Body of pancreas (tissue), 4 donors: ENCODE data around the gene CAPN10. TPM values are rescaled to one million over a fixed set of nuclear protein-coding genes. Genes with fewer than 3 reads are reported as not detected.
A peak's percentile ranks its signal among the peaks of the same experiment; 100 is the strongest.
"Not testable (repeated sequence)": the region's sequence is repeated elsewhere in the genome, so short reads cannot be mapped to it uniquely, and the experiment has no call there.

Experiments used
- ATAC-seq: fragments of 150-250 bp; one replicate; pipeline ENCODE4 v1.9.1; 2016
- DNase-seq, 4 donors: peaks; one replicate each; pipeline ENCODE4 v3.0.0-alpha.2; 2019
- H3K27ac ChIP-seq, 4 donors: fragments of 200-600 bp; sonication (generic); 1 replicate in 3 of 4; 2 replicates in 1 of 4; pipeline versions ENCODE4 v1.5.1 to v1.6.1; 2016 to 2019; ENCODE audit warnings: mild to moderate bottlenecking in 1 of 4, mixed read lengths in 1 of 4, moderate library complexity in 1 of 4
- H3K27me3 ChIP-seq, 2 donors: fragments of 200-600 bp; sonication (generic); one replicate each; pipeline ENCODE4 v1.6.0; 2016; ENCODE audit warnings: mild to moderate bottlenecking in 1 of 2
- H3K36me3 ChIP-seq, 2 donors: fragments of 200-600 bp; sonication (generic); replicated peaks in 1 of 2; 2 replicates each; pipeline ENCODE4 v1.5.1; 2016; ENCODE audit warnings: low read depth in 2 of 2; ENCODE audit not compliant: insufficient read depth in 1 of 2
- H3K4me1 ChIP-seq: fragments of 200-600 bp; sonication (generic); one replicate; pipeline ENCODE4 v1.6.0; 2016
- H3K4me3 ChIP-seq, 2 donors: fragments of 200-600 bp; sonication (generic); 1 replicate in 1 of 2; 2 replicates in 1 of 2; pipeline ENCODE4 v1.5.1; 2016 to 2019
- H3K9me3 ChIP-seq, 3 donors: fragments of 200-600 bp; sonication (generic); 1 replicate in 2 of 3; 2 replicates in 1 of 3; pipeline ENCODE4 v1.5.1; 2016
- POLR2A ChIP-seq, 3 donors: fragments of 450-650 bp; IDR thresholded peaks; one replicate each; pipeline ENCODE4 v1.6.1; 2016; ENCODE audit warnings: antibody characterized with exemption in 3 of 3, mild to moderate bottlenecking in 2 of 3
- WGBS, 2 donors: methylation state at CpG; one replicate each; pipeline ENCODE4 v1.1.5; 2017; 5-methylcytosine and 5-hydroxymethylcytosine counted together
- intact Hi-C: fragments of 100-400 bp; cut with DNase I; formaldehyde crosslinking; loops from one replicate; pipeline ENCODE4 v1.15.1; 2023
- total RNA-seq, 2 donors: library from RNA; depleted of rRNA; stranded (reverse); fragments of >200 nt; gene quantifications; one replicate each; pipeline ENCODE4 v1.1.0, GENCODE V29; 2016
- TF ChIP-seq, protein P1 (sequence below), 7 experiments: fragments of 450-650 bp in 4 of 7; fragments of 200-600 bp in 3 of 7; sonication (generic) in 3 of 7; IDR thresholded peaks; one replicate each; pipeline ENCODE4 v1.5.1; 2016 to 2019; ENCODE audit warnings: antibody characterized with exemption in 7 of 7

Gene CAPN10, protein sequence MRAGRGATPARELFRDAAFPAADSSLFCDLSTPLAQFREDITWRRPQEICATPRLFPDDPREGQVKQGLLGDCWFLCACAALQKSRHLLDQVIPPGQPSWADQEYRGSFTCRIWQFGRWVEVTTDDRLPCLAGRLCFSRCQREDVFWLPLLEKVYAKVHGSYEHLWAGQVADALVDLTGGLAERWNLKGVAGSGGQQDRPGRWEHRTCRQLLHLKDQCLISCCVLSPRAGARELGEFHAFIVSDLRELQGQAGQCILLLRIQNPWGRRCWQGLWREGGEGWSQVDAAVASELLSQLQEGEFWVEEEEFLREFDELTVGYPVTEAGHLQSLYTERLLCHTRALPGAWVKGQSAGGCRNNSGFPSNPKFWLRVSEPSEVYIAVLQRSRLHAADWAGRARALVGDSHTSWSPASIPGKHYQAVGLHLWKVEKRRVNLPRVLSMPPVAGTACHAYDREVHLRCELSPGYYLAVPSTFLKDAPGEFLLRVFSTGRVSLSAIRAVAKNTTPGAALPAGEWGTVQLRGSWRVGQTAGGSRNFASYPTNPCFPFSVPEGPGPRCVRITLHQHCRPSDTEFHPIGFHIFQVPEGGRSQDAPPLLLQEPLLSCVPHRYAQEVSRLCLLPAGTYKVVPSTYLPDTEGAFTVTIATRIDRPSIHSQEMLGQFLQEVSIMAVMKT
- total RNA-seq: 10 to 100 TPM; 16.3 to 34.3 TPM

DNA sequence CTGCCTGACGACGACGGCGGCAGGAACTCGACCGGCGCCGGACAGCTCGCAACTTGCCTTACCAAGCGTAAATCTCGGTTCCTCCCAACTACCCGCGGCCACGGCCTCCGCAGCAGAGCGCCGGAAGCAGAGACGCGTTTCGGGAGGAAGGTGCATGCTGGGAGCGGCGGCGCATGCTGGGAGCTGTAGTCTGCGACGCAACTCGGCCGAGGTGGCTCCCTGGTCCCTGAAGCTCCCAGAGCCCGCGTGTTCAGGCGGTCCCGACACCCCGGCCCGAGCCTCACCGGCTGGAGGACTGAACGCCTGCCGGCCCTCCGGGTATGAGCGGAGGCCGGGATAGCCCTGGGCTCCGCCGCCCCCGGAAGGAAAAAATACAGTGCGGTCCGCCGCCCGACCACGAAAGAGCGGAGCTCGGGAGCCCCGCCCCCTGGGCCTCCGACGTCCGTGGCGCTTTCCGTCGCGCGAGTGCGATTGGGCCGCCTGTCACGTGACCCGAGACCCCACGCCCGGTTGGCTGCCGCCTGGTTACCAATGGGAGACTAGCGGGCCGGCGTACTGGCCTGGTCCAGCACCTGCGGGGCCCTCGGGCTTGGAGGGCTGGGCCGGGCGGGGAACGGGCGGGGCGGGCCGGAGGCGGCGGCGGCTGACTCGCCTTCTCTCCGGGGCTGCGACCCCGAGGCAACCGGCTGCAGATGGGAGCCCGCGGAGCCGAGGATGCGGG, at the start of gene CAPN10:
Gene CAPN10 (plus strand): TSS at position 537 of the 721 bp plus-strand sequence. CDS start 178 bp downstream, at position 715.
- TF ChIP-seq, protein P1, sequence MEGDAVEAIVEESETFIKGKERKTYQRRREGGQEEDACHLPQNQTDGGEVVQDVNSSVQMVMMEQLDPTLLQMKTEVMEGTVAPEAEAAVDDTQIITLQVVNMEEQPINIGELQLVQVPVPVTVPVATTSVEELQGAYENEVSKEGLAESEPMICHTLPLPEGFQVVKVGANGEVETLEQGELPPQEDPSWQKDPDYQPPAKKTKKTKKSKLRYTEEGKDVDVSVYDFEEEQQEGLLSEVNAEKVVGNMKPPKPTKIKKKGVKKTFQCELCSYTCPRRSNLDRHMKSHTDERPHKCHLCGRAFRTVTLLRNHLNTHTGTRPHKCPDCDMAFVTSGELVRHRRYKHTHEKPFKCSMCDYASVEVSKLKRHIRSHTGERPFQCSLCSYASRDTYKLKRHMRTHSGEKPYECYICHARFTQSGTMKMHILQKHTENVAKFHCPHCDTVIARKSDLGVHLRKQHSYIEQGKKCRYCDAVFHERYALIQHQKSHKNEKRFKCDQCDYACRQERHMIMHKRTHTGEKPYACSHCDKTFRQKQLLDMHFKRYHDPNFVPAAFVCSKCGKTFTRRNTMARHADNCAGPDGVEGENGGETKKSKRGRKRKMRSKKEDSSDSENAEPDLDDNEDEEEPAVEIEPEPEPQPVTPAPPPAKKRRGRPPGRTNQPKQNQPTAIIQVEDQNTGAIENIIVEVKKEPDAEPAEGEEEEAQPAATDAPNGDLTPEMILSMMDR (IDR thresholded peaks at IDR 0.05): peak in 1 of 7 experiments; percentile 1
- TF ChIP-seq POLR2A (IDR thresholded peaks at IDR 0.05): peak; percentile 33 to 74 (median 74)
- 0% methylated on average over 88 of the region's 88 CpGs; no CpG with 5 or more reads in 1 of the 2 donors for WGBS, 2 donors
- H3K4me1 ChIP-seq: peaks cover 35% of the 10 kb centered on the region
- ATAC-seq (peak; percentile 95), DNase-seq (peak; percentile 98)
- H3K27ac ChIP-seq: peak within 1 kb of the TSS; percentile 74 to 95 (median 88)
- H3K36me3 ChIP-seq: no peaks in the 10 kb centered on the region
- intact Hi-C loops: no loop called here
- H3K9me3 ChIP-seq: no peaks in the 10 kb centered on the region
- no peaks in the 10 kb centered on the region for H3K27me3 ChIP-seq
- peak within 1 kb of the TSS; percentile 52 to 68 for H3K4me3 ChIP-seq

DNA sequence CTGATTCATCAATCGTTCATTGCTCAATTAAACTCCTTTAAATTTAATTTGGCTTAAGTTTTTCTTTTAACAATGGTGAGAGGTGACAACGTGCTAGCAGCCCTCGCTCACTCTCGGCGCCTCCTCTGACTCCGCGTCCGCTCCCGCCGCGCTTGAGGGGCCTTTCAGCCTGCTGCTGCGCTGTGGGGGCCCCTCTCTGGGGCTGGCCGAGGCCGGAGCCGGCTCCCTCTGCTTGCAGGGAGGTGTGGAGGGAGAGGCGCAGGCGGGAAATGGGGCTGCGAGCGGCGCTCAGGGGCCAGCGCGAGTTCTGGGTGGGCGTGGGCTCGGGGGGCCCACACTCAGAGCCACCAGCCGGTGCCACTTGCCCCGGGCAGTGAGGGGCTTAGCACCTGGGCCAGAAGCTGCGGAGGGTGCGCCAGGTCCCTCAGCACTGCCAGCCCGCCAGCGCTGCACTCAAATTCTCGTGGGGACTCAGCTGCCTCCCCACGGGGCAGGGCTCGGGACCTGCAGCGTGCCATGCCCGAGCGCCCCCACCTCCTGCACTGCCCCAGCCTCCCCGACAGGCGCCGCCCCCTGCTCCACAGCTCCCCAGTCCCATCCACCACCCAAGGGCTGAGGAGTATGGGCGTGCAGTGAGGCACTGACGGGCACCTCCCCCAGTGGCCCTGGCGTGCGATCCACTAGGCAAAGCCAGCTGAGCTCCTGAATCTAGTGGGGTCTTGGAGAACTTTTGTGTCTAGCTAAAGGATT, 48.3 kb upstream of the CAPN10 start:
- DNase-seq: no peak
- intact Hi-C loops: no loop called here
- no peak overlapping the region for H3K27ac ChIP-seq
- no peaks in the 10 kb centered on the region for H3K9me3 ChIP-seq
- ATAC-seq: no peak
- TF ChIP-seq, protein P1 (IDR thresholded peaks at IDR 0.05): no peak
- H3K4me1 ChIP-seq: no peaks in the 10 kb centered on the region
- no peaks in the 10 kb centered on the region for H3K36me3 ChIP-seq
- H3K27me3 ChIP-seq: no peaks in the 10 kb centered on the region
- 93 to 97% methylated on average over 21 to 30 of the region's 43 CpGs for WGBS, 2 donors
- no peak overlapping the region for H3K4me3 ChIP-seq

DNA sequence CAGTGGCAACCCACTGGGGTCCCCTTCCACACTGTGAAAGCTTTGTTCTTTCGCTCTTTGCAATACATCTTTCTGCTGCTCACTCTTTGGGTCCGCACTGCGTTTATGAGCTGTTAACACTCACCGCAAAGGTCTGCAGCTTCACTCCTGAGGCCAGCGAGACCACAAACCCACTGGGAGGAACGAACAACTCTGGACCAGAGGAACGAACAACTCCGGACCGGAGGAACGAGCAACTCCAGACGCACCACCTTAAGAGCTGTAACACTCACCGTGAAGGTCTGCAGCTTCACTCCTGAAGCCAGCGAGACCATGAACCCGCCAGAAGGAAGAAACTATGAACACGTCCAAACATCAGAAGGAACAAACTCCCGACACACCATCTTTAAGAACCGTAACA, 47.4 kb upstream of the CAPN10 start:
- 96 to 97% methylated on average over 17 of the region's 17 CpGs for WGBS, 2 donors
- H3K9me3 ChIP-seq, H3K4me3 ChIP-seq, intact Hi-C loops, ATAC-seq, H3K27ac ChIP-seq, H3K4me1 ChIP-seq, H3K36me3 ChIP-seq, H3K27me3 ChIP-seq, DNase-seq: not testable (repeated sequence)

DNA sequence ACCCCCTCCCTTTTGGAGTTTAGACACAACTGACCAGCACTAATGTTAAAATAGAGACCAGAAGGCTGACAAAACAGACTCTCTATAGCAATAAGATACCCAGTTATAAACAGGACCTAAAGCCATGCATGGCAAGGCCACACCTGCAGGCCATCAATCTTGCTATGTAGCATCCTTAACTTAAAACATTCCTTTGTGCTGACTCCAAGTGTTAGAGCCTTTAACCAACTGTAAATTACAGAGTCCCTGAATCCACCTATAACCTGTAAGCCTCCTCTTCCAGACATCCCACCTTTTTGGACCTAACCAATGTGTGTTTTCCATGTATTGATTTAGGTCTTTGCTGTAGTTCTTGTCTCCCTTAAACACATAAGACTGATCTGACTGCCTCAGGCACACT, 46.6 kb upstream of the CAPN10 start:
- no peak for DNase-seq
- no peaks in the 10 kb centered on the region for H3K9me3 ChIP-seq
- no peak for TF ChIP-seq POLR2A (IDR thresholded peaks at IDR 0.05)
- TF ChIP-seq, protein P1 (IDR thresholded peaks at IDR 0.05): no peak

More for the DNA sequence above, 46.6 kb upstream of the CAPN10 start:
- Histone ChIP-seq H3K4me1 (no peaks in the 10 kb centered on the region), H3K4me3 (no peak overlapping the region), H3K36me3 (no peaks in the 10 kb centered on the region), H3K27ac (no peak overlapping the region), H3K27me3 (no peaks in the 10 kb centered on the region)
- no peak for ATAC-seq
- intact Hi-C loops: no loop called here
